ENCODE results near the gene SPOCD1. TPM values are rescaled to one million over a fixed set of nuclear protein-coding genes. Genes with fewer than 3 reads are reported as not detected.

The SPOCD1 gene
- total and polyA plus RNA-seq, 4 donors = under 0.01 to 0.19 (median 0.12) TPM; not detected in 1

GRCh38 chr1:31748365-31748764, 67.5 kb downstream of the SPOCD1 start:
- Histone ChIP-seq H3K9ac (ENCODE audit: low read depth in 1 of 2, low read length in 2 of 2) (no peak overlapping the region), H3K27me3 (ENCODE audit: control insufficient read depth in 4 of 4, insufficient read depth in 4 of 4, low read length in 3 of 4) (no peaks in the 10 kb centered on the region), H3K36me3 (ENCODE audit: control insufficient read depth in 4 of 4, insufficient read depth in 3 of 4, low read depth in 1 of 4, low read length in 3 of 4) (no peaks in the 10 kb centered on the region), H3K9me3 (ENCODE audit: control insufficient read depth in 4 of 4, low read length in 3 of 4) (no peaks in the 10 kb centered on the region), H3K4me1 (ENCODE audit: control insufficient read depth in 4 of 4, insufficient read depth in 4 of 4, low read length in 3 of 4) (peaks cover under 1 to 9% (median 3%) of the 10 kb centered on the region in 4 donors), H3K4me3 (ENCODE audit: low read depth in 1 of 3, low read length in 3 of 3) (no peak overlapping the region), H3K27ac (ENCODE audit: low read depth in 1 of 2, low read length in 2 of 2) (no peak overlapping the region)
- TF ChIP-seq FOXA1 (IDR thresholded peaks at IDR 0.05) (no peak), ATF3 (IDR thresholded peaks at IDR 0.05) (no peak), RXRA (IDR thresholded peaks at IDR 0.05) (no peak), GABPA (IDR thresholded peaks at IDR 0.05 in 1 of 2, conservative IDR thresholded peaks at IDR 0.05 in 1 of 2) (no peak), ZBTB33 (IDR thresholded peaks at IDR 0.05) (no peak), RAD21 (IDR thresholded peaks at IDR 0.05) (no peak), MAX (IDR thresholded peaks at IDR 0.05) (no peak), HNF4A (conservative IDR thresholded peaks at IDR 0.05) (no peak), YY1 (IDR thresholded peaks at IDR 0.05) (no peak), FOXA2 (IDR thresholded peaks at IDR 0.05) (no peak), REST (IDR thresholded peaks at IDR 0.05) (no peak), CTCF (IDR thresholded peaks at IDR 0.05; ENCODE audit: low read depth, low read length, missing input control) (no peak), TAF1 (conservative IDR thresholded peaks at IDR 0.05) (no peak), SP1 (IDR thresholded peaks at IDR 0.05) (no peak)
- 79% methylated on average over 4 of the region's 4 CpGs for WGBS
- no peak for DNase-seq (ENCODE audit: low spot score)

- H3K4me1 ChIP-seq (ENCODE audit: control insufficient read depth in 4 of 4, insufficient read depth in 4 of 4, low read length in 3 of 4) = peaks cover 0 to 7% (median 3%) of the 10 kb centered on the region in 4 donors
- H3K4me3 ChIP-seq (ENCODE audit: low read depth in 1 of 3, low read length in 3 of 3) = no peak overlapping the region
- no peak for DNase-seq (ENCODE audit: low spot score)
- H3K9me3 ChIP-seq (ENCODE audit: control insufficient read depth in 4 of 4, low read length in 3 of 4) = no peaks in the 10 kb centered on the region
- WGBS = 86% methylated on average over 1 of the region's 1 CpG
- no peaks in the 10 kb centered on the region for H3K27me3 ChIP-seq (ENCODE audit: control insufficient read depth in 4 of 4, insufficient read depth in 4 of 4, low read length in 3 of 4)
- H3K9ac ChIP-seq (ENCODE audit: low read depth in 1 of 2, low read length in 2 of 2) = no peak overlapping the region
- no peak for TF ChIP-seq EGR1 (IDR thresholded peaks at IDR 0.05; ENCODE audit: low read depth in 2 of 2)
- TF ChIP-seq FOXA2 (IDR thresholded peaks at IDR 0.05) = no peak
- H3K27ac ChIP-seq (ENCODE audit: low read depth in 1 of 2, low read length in 2 of 2) = no peak overlapping the region
- H3K36me3 ChIP-seq (ENCODE audit: control insufficient read depth in 4 of 4, insufficient read depth in 3 of 4, low read depth in 1 of 4, low read length in 3 of 4) = no peaks in the 10 kb centered on the region
These were observed 68.5 kb downstream of the SPOCD1 start for GRCh38 chr1:31747304-31747703.

Data from liver (tissue), 9 donors.